Pancreas (tissue), 10 donors: Measurements from ENCODE around the gene ECE2. TPM values are rescaled to one million over a fixed set of nuclear protein-coding genes. Genes with fewer than 3 reads are reported as not detected.
A peak's percentile ranks its signal among the peaks of the same experiment; 100 is the strongest.

Source experiments
- ATAC-seq, 4 donors: fragments of 200-7000 bp; cut with Tn5 transposase; one replicate each; pipeline versions ENCODE4 v1.8.0 to v1.9.1; 2020; ENCODE audit warnings: mild to moderate bottlenecking in 4 of 4, moderate library complexity in 4 of 4
- DNase-seq, 6 donors: peaks; one replicate each; pipeline ENCODE4 v3.0.0-alpha.2; 2020
- FAIRE-seq: peaks from 2 replicates; lab custom pipeline; 2012; peaks lifted over from hg19 to GRCh38; lab: Jason Lieb, UNC
- H3K27ac ChIP-seq, 4 donors: fragments of 200-600 bp; sonication (generic); 1 replicate in 3 of 4; 2 replicates in 1 of 4; pipeline versions ENCODE4 v1.5.0 to v1.8.0; 2020
- H3K27me3 ChIP-seq, 4 donors: fragments of 200-600 bp; one replicate each; pipeline ENCODE4 v1.8.0; 2021
- H3K36me3 ChIP-seq, 3 donors: fragments of 200-600 bp; sonication (generic) in 1 of 3; one replicate each; pipeline versions ENCODE4 v1.5.0 to v1.8.0; 2020 to 2021
- H3K4me1 ChIP-seq, 3 donors: fragments of 200-600 bp; one replicate each; pipeline ENCODE4 v1.8.0; 2021
- H3K4me3 ChIP-seq, 4 donors: fragments of 200-600 bp; sonication (generic) in 2 of 4; one replicate each; pipeline versions ENCODE4 v1.5.0 to v1.8.0; 2020 to 2021
- H3K9me3 ChIP-seq, 4 donors: fragments of 200-600 bp; one replicate each; pipeline ENCODE4 v1.8.0; 2021
- WGBS, 2 donors: extraction: QIAGEN DNeasy Blood & Tissue Kit; methylation state at CpG; one replicate each; pipeline ENCODE4 v1.1.7; 2013; 5-methylcytosine and 5-hydroxymethylcytosine counted together
- intact Hi-C, 3 donors: fragments of 100-400 bp; cut with DNase I; formaldehyde crosslinking; loops; one replicate each; pipeline versions ENCODE4 v1.11.1 to v1.14.2; 2022
- polyA plus RNA-seq, 2 donors: library from polyadenylated mRNA; stranded (reverse); fragments of 200-250 nt; gene quantifications; one replicate each; pipeline ENCODE4 v1.2.3, GENCODE V29; 2013
- total RNA-seq, 6 donors: library from RNA; stranded (reverse); fragmentation: NEBNext Ultra II Directional in 4 of 6; extraction: Animal tissue kit (Norgen Biotek cat#: 25700) in 4 of 6; gene quantifications; one replicate each; pipeline versions ENCODE4 v1.2.1 to v1.2.4, GENCODE V29; 2021 to 2023
- TF ChIP-seq, protein P1 (sequence below), 4 donors: fragments of 200-600 bp; sonication (generic) in 3 of 4; IDR thresholded peaks; one replicate each; pipeline versions ENCODE4 v1.5.0 to v1.8.0; 2021; ENCODE audit warnings: antibody characterized with exemption in 4 of 4
- donor health status: healthy with polysubstance abuse.
- donor health status: DM: no; HTN: no; CAD: no; lungs with moderate emphysema.
- donor health status: DM: no; HTN: no; CAD: no.
- donor health status: control.
- donor health status: control.
- donor health status: Bipolar disorder and iron deficiency.
- donor health status: DM: yes; HTN: yes; CAD: no.
- donor health status: DM: no; HTN: no; CAD: no.
- donor health status: DM: no; HTN: no; CAD: no.
- donor health status: DM: yes; HTN: yes; CAD: no.

Gene ECE2
- total and polyA plus RNA-seq, 8 donors = 6.3 to 25.4 (median 8.8) TPM

DNA sequence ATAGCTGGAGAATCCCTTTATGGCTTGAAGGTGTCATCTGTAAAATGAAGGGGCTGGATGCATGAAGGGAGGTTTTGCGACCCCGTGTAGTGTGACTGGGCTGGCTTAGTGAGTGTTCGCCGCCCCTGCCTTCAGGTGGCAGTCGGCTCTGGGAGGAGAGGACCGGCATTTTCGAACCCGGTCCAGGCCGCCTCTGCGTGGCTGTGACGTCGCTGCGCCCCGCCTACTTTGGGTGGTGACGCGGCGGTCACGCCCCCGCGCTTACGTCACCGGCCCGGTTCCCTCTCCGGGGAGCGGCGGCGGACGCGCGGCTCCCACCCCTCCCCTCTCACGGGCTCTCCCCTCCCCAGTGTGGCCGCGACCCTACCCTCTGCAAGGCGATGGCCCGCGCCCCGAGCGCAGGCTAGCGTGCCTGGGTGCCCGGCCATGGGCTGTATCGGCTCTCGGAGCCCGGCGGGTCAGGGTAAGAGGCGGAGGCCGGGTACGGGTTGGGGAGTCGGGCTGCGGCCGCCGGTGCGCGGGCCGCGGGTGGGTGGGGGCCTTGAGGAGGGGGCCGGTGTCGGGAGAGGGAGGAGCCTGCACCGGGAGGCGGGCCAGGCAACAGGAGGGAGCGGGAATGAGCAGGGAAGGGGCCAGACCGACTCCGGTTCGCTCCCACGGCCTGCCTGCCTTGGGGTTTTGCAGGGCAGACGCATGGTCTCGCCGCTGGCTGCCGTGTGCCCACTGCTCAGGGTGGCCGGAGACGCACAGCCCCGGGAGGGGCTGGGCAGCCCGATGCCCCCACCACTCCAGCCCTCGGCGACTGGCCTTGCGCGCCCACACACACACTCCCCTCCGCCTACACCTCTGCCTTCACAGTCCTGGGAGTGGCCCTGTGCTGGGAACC, 60.1 kb downstream of the ECE2 start:
- Histone ChIP-seq H3K27me3 (no peaks in the 10 kb centered on the region), H3K4me3 (peak overlapping the region; percentile 51 to 80 (median 60)), H3K27ac (peak overlapping the region; percentile 89 to 93 (median 92)), H3K4me1 (peaks cover 0 to 11% (median 0%) of the 10 kb centered on the region in 3 donors), H3K9me3 (no peaks in the 10 kb centered on the region), H3K36me3 (peaks cover 7 to 34% (median 23%) of the 10 kb centered on the region in 3 donors)
- FAIRE-seq (no peak), DNase-seq (peak; percentile 77 to 96 (median 89)), ATAC-seq (peak; percentile 85 to 86 (median 86))
- intact Hi-C loops = no loop called here
- 1 to 3% methylated on average over 52 to 77 of the region's 77 CpGs for WGBS, 2 donors
- TF ChIP-seq, protein P1, sequence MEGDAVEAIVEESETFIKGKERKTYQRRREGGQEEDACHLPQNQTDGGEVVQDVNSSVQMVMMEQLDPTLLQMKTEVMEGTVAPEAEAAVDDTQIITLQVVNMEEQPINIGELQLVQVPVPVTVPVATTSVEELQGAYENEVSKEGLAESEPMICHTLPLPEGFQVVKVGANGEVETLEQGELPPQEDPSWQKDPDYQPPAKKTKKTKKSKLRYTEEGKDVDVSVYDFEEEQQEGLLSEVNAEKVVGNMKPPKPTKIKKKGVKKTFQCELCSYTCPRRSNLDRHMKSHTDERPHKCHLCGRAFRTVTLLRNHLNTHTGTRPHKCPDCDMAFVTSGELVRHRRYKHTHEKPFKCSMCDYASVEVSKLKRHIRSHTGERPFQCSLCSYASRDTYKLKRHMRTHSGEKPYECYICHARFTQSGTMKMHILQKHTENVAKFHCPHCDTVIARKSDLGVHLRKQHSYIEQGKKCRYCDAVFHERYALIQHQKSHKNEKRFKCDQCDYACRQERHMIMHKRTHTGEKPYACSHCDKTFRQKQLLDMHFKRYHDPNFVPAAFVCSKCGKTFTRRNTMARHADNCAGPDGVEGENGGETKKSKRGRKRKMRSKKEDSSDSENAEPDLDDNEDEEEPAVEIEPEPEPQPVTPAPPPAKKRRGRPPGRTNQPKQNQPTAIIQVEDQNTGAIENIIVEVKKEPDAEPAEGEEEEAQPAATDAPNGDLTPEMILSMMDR (IDR thresholded peaks at IDR 0.05) = no peak

DNA sequence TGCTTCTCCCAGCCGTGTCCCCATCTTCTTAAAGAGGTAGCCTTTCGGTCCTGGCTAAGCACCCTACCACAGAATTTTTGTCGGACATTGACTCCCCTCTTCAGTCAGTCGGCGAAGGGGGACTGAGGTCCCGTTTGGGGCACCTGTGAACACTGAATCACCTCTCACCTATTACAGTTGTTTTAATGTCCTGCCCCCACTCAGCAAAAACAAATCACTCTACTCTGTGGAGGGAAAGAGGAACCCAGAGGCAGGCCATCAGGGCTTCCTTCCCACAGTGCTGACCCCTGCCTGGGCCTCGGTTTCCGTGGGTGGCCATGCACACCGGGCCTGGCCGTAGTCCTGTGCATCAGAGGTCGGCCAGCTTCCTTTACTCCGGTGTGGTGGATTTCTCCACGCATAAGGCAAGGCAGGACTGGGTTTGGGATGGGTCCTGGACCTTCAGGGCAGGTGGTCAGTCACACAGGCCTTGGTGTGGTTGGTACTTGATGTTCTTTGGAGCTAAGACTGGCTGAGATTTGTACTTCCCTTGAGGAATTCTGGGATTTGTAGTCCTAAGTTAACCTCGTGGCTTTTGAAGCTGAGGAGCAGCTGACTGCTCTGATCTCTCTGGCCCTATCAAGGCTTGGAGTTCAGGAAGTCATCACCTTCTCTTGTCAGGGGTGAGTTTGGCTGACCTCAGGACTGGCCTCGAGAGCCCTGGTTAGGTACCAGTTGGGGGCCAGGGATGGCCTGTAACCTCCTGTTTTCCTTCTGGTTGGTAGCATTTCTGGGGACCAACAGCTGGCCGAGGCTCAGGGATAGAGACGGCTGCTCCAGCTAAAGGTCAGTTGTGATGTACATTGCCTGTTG, 61.0 kb downstream of the ECE2 start:
- peak overlapping the region; percentile 89 to 93 (median 92) for H3K27ac ChIP-seq
- TF ChIP-seq, protein P1 (IDR thresholded peaks at IDR 0.05) = no peak
- no peaks in the 10 kb centered on the region for H3K9me3 ChIP-seq
- intact Hi-C loops = no loop called here
- peak; percentile 15 to 44 (median 27) for ATAC-seq
- DNase-seq = peak in 2 of 6 donors; percentile 25 to 40
- WGBS, 2 donors = 22 to 23% methylated on average over 17 of the region's 17 CpGs
- peaks cover 0 to 11% (median 0%) of the 10 kb centered on the region in 3 donors for H3K4me1 ChIP-seq
- FAIRE-seq = no peak
- H3K36me3 ChIP-seq = peaks cover 5 to 25% (median 17%) of the 10 kb centered on the region in 3 donors
- peak overlapping the region; percentile 51 to 80 (median 60) for H3K4me3 ChIP-seq
- H3K27me3 ChIP-seq = no peaks in the 10 kb centered on the region

DNA sequence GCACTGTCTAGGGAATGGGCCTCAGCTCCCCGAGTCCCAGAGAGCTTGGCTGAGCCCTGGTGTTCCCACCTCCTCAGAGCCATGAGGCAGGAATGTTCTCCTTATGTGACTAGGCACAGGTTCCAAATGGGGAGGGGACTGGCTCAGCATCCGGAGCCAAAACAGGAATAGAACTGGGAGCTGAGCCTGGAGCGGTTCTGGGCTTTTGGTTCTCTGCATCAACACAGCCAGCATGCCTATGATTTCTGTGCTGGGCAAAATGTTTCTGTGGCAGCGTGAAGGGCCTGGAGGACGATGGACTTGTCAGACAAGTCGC, 61.5 kb downstream of the ECE2 start, which contains the start of gene FAM131A:
Gene FAM131A, plus strand, starts transcription at position 202 of the 316 bp plus-strand sequence. Its CDS starts 31 bp downstream, at position 233.
- DNase-seq = peak in 1 of 6 donors; percentile 31
- ATAC-seq = no peak
- 64 to 73% methylated on average over 6 of the region's 6 CpGs for WGBS, 2 donors
- peaks cover 0 to 19% (median 12%) of the 10 kb centered on the region in 3 donors for H3K36me3 ChIP-seq
- H3K4me1 ChIP-seq = peaks cover 0 to 11% (median 0%) of the 10 kb centered on the region in 3 donors
- FAIRE-seq = no peak
- no peaks in the 10 kb centered on the region for H3K9me3 ChIP-seq
- no peaks in the 10 kb centered on the region for H3K27me3 ChIP-seq
- peak within 1 kb of the TSS; percentile 89 to 93 (median 92) for H3K27ac ChIP-seq
- H3K4me3 ChIP-seq = peak within 1 kb of the TSS; percentile 51 to 80 (median 60)
- intact Hi-C loops = no loop called here
- TF ChIP-seq, protein P1 (IDR thresholded peaks at IDR 0.05) = no peak

DNA sequence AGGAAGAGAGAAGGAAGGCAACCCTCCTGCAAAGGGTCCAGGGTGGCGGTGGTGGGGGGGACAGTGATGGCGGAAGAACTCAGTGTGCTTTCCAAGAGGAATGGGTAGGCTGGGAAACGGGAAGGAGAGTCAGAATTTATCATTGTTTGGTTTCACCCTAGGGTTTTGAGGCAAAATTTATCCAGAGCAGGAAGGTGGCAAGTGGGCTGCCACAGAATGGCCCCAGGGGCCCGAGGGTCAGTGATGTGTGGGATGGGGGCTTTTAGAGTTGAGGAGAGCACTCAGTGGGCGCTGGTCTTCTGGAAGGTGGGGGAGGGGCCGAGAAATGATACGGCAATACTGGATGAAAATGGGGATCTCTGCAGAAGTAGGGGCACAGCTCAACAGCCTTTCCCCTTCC, 62.2 kb downstream of the ECE2 start:
- ATAC-seq = no peak
- no peak for DNase-seq
- peak overlapping the region in 1 of 4 donors; percentile 19 for H3K4me3 ChIP-seq
- H3K27me3 ChIP-seq = no peaks in the 10 kb centered on the region
- H3K9me3 ChIP-seq = no peaks in the 10 kb centered on the region
- H3K4me1 ChIP-seq = peaks cover 0 to 11% (median 0%) of the 10 kb centered on the region in 3 donors
- 70 to 71% methylated on average over 7 of the region's 7 CpGs for WGBS, 2 donors
- H3K27ac ChIP-seq = peak overlapping the region in 1 of 4 donors; percentile 93
- TF ChIP-seq, protein P1 (IDR thresholded peaks at IDR 0.05) = no peak
- FAIRE-seq = no peak
- intact Hi-C loops = no loop called here
- H3K36me3 ChIP-seq = peaks cover 0 to 13% (median 6%) of the 10 kb centered on the region in 3 donors
